ENCODE results near the gene ERMAP.

- TF ChIP-seq POLR2AphosphoS5 (IDR thresholded peaks at IDR 0.05) = no peak
- TF ChIP-seq CTCF (IDR thresholded peaks at IDR 0.05) = no peak
These were observed 3.9 kb downstream of the ERMAP start for GRCh38 chr1:42820813-42821212.
